NOMO-1 (cell line): ENCODE results near the gene STRIP1.

Experiments
- DNase-seq, 2 experiments: peaks; one replicate each; lab custom pipeline; 2025; ENCODE audit not compliant: unreplicated experiment in 2 of 2; lab: John Stamatoyannopoulos, UW

The STRIP1 gene

DNA sequence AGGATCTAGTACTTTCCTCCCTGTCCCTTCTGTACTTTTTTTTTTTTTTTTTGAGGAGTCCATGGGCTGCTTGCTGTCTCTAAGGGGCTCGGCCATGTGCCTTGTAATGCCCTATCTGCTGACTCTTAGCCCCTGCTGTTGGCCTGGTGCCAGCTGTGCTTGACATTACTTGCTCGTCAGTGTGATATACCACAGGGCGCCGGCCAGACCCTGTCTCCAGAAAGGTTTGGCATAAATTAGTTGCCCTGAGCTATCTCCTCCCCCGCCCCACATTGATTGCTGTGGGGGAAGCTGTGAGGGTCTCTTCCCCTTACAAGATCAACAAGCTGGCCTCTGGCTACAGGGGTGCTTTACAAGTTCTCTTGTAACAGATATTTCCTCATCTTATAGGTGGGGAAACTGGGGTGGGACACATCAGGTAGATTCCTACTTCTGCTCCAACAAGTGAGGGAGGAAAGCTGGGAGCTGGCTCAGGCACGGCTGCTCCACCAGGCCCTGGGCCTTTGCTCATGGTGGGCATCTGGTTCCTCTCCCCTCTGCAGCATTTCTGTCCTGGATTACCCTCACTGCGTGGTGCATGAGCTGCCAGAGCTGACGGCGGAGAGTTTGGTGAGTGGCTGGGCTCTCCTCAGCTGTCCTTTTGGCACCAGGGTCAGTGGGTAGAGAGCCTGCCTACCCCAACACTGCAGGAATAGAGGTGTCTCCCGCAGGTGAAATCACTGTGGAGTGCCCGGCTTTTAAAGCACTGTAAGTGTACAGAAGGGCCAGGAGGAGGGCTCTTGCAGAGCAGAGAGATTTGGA is 15.6 kb downstream of the STRIP1 start:
- no peak for DNase-seq

DNA sequence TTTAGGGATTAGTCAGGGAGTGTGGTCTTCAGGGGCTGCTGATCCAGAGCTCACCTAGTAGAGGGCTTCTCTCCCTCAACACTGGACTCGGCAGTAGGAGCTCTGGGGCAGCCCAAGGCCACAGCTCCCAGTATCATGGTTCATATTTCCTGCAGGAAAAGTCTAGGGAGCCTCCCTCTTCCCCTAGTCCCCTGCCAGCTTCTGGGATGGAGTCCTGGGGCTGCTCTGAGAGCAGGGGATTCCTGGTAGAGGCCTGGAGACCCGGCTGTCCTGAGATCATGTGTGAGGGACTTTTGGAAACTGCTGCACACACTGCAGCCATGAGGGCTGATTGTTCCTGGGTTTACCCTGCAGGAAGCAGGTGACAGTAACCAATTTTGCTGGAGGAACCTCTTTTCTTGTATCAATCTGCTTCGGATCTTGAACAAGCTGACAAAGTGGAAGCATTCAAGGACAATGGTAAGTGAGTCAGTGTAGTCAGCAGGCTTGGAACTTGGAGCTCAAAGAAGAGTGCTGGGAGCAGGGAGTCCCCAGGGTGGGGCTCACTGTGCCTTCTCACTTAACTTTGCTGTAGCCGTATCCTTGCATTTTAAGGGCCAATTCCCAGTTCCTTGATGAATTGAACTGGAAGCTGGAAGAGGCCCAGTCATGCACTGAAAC is 16.3 kb downstream of the STRIP1 start:
- DNase-seq = no peak

DNA sequence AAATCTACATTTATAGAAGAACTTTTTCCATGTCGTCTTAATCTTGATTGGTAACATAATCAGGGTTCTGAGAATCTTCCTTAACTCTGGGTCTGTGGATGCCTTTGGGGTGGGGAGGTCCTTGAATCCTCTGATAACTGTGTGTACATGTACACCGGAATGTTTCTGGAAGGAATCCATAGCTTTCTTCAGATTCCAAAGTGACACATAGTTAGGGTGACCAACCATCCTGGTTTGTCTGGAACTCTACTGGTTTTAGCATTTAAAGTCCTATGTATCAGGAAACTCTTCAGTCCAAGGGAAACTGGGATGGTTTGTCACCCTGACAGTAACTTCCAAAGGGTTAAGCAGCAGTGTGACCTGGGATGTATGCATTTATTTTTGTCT is 16.8 kb downstream of the STRIP1 start:
- DNase-seq = no peak

DNA sequence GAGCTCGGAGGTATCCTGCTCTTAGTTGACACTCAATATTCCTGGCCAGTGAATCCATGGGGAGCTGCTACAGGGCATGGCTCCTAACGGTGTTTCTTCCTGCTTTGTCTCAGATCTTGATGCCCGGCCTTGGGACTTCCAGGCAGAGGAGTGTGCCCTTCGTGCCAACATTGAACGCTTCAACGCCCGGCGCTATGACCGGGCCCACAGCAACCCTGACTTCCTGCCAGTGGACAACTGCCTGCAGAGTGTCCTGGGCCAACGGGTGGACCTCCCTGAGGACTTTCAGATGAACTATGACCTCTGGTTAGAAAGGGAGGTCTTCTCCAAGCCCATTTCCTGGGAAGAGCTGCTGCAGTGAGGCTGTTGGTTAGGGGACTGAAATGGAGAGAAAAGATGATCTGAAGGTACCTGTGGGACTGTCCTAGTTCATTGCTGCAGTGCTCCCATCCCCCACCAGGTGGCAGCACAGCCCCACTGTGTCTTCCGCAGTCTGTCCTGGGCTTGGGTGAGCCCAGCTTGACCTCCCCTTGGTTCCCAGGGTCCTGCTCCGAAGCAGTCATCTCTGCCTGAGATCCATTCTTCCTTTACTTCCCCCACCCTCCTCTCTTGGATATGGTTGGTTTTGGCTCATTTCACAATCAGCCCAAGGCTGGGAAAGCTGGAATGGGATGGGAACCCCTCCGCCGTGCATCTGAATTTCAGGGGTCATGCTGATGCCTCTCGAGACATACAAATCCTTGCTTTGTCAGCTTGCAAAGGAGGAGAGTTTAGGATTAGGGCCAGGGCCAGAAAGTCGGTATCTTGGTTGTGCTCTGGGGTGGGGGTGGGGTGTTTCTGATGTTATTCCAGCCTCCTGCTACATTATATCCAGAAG is 19.4 kb downstream of the STRIP1 start:
- DNase-seq = no peak

DNA sequence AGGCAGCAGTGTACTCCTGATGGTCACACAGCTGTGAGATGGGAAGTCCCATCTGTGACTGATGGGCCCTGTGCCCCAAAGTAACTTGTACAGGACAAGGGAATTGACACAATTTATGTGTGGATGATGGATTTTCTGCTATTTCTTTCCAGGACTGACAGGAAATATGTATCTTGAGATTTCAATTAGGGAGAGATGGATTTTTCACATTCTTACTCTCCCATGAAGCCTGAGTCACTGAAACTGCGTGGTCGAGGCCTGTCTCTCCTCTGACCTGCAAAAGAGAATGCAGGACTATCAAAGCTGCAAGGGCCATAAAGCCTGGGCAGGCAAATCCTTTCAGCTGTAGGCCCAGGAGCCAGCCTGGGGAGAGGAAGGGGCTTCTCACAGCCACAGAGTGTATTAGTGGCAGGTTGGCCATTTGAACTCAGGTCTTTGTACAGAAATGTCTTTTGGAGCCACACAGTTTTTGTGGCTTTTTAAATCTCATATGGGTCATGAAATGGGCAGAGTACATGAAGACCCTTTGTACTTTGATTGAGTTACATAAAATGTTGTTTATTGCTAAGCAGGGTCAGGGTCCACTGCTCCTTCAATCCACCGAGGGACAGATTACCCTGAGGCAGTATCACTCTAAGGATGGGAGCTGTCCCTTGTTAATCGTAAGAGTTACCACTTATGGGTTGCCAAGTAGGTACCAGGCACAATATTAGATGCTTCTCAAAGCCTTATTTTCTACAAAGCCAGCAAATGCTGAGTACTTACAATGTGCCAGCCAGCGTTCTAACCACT is 21.3 kb downstream of the STRIP1 start:
- no peak for DNase-seq

DNA sequence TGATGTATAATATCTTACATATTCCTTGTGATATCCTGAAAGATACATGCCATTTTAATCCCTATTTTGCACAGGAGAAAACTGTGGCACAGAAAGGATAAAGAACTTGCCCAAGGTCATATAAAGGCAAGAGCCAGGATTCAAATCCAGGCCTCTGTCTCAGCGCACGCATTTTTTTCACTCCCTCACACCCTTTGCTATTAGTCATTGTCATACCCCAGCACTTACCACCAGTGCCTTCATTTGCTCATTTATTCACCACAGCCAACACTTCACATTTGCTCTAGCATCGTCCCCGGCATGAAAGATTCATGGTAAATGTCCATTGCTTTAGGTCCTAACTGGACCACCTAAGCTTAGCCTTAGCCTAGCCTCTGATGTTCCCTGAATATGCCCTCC is 21.9 kb downstream of the STRIP1 start:
- no peak for DNase-seq

DNA sequence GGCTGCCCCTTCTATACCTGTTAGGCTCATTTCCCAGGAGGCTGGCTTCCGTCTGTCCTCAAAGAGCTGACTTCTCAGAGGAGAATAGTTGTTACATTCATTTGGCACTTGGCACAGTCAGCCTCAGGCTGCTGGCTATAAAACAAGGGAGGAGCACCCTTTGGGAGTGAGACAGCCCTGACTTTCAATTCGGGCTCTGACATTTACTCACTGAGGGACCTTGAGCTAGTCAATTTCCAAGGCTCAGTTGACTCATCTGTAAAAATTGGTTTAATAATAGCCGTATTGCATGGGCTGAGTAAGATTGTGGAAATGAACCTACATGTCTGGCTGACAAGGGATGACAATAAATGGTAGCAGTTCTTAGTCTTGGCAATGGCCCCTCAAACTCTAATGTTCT is 22.4 kb downstream of the STRIP1 start:
- DNase-seq = no peak

DNA sequence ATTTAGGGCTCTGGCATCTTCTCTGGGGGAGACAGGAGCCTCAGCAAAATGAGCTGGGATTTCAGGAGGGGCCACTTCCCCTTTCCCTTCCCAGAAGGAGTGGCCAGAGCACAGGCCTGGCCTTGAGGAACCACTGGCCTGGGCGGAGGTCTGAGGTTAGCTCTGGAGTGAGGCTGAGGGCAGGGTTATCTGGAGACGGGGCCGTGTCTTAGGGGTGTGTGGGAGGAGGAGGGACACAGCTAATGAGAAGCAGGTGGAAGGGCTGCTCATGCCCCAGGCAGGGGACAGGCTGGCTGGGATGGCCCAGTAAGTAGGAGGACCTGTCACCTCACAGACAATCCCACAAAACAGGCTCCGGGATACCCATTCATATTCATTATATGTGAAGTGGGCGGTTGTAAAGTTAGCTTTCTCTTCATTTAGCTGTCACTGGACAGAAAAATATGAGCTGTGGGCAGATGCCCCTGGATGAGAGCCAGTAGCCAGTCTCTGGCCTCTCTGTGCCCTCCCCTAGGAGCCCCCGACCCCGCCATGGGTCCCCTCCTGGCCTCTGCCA is 23.6 kb downstream of the STRIP1 start:
- no peak for DNase-seq

DNA sequence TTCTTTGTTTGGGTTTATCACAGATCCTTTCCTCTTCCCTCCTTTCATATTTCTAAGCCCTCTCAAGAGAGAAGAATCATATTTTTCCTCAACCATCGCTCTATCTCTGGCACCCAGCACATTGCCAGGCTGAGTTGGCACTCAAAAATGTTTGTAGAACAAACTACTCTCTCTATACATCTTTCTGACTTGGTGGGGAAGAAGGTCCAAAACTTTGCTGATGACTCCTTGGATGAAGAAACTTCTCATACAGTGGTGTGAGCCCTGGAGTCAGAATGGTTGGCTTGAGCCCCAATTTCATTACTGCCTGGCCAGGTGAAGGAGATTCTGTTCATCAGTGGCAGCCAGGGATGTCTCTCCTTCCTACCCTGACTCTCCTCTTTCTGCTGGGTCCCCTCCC is 24.2 kb downstream of the STRIP1 start:
- DNase-seq = no peak

DNA sequence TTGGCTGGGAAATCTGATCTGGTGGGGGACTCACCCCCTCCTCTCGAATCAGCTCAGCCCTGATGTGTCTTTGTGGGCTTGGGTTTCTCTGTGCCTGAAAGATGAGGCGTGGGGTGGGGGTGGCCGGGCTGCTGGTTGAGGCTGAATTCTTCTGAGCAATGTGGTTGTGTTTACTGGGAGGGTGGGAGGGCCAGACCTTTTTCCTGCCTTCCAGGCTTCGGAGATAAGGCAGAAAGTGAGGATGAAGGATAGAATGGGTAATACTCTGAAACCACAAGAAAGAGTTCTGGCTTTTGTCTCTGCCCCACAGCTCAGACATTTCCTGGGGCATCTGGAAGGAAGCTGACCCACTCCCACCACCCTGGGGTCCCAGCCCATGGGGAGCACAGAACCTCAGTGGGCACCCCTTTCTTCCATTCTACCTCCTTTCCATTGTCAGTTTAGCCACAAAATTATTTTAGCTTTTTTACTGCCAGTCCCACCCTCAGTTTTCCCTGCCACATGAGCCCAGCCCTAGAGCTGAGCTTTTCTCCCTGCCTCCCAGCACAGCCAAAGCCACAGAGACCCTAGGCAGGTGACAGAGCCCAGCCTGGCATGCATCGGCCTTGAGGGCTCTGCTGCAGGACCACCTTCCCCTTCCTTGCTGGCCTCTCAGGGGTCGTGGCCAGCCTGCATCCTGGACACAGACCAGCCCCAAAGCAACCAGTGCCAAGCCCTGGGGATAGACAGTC is 24.9 kb downstream of the STRIP1 start:
- no peak for DNase-seq

DNA sequence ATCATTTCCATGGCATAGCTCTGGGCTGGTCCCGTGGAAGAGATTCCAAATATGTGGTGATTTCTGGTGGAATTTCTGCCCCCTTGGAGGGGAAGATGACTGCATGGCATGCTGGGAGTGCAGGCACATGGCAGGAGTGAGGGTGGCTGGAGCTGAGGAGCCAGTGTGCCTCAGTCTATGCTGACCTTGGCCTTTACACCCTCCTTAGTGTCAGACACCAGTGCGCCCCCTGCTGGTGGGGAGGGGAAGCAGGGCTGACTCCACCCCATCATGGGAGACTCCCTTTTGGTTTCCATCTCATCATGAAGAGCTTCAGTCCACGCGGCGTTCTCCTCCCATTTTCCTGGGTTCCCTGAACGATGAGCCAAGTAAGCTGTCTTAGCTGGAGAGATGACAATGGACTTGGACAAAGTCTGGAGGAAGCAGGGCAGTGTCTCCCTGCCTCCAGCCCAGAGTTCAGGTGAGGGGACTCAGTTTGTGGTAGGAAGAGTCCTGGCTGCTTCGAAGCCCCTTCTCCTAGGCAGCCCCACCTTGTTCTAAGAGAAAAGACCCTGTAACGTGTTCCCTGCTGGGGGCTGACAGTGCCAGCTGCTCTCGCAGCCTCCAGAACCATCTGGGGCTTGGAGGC is 25.7 kb downstream of the STRIP1 start:
- peak; percentile 40 to 45 for DNase-seq

DNA sequence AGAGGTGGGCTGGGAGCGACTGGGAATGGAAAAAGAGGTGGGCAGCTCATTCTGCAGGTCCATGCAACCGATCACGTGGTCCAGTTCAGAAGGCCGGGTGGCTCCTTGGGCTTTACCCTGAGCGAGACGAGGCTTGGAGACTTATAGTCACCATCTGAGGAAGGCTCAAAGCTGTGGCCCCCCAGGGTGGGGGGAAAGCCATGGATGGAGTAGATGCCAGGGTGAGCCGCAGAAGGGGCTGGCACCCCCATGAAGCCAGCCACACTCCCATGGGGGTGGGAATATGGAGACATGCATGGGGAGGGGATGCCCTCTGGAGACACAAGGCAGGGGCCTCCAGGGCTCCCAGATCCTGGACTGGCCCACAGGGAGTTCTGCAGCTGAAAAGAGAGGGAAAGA is 26.2 kb downstream of the STRIP1 start:
- no peak for DNase-seq

DNA sequence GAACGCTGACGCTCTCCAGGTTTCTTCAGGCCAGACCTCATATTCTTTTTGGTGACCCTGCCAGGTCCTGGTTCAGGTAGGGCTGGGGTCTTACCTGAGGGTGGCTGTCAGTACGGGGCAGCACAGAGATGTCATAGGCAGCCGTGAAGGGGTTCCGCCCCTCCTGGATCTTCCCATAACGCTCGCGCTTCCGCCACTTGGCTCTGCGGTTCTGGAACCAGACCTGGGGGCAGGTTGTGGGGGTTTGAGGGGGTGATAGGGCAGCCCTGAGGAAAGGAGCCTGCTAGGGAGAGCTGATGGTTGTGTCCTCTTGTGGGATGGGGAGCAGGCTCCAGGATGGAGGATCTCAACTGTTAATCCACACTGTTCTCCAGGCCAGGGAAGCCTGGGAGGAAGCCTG is 26.9 kb downstream of the STRIP1 start:
- no peak for DNase-seq

DNA sequence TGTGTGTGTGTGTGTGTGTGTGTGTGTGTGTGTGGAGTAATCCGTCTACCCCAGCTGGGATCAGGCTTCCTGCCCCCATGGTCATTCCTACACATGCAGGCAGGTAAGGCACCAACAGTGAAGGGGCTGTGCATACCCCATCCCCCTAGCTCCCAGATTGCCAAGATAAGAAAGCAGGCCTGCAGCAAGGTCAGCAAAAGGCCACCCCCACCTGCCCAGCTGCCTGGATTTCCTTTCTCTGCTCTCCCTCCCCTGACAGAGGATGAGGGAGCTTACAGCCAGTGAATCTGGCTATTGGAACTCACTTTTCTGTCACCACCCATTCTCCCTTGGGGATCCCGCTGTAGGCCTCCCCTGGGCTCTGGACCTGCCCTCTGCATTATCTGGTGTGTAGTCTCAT is 28.2 kb downstream of the STRIP1 start:
- DNase-seq = no peak

DNA sequence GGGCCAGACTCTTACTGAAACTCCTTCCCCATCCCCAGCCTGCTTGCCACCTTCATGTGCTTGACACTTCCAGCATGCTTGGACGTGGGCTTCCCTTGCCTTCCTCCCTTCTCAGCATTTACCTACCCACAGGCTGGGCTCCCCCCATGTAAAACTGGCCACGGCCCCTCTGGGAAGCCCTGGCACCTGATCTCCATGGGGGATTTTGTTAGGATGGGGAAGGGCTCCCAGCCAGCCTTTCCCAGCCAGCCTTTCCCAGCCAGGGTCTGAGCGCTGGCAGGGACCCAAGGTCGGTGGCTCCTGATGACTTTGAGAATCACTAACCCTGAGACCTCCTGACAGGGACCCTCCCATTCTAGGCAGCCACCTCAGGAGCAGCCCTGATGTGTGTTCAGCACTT is 29.4 kb downstream of the STRIP1 start:
- no peak for DNase-seq

DNA sequence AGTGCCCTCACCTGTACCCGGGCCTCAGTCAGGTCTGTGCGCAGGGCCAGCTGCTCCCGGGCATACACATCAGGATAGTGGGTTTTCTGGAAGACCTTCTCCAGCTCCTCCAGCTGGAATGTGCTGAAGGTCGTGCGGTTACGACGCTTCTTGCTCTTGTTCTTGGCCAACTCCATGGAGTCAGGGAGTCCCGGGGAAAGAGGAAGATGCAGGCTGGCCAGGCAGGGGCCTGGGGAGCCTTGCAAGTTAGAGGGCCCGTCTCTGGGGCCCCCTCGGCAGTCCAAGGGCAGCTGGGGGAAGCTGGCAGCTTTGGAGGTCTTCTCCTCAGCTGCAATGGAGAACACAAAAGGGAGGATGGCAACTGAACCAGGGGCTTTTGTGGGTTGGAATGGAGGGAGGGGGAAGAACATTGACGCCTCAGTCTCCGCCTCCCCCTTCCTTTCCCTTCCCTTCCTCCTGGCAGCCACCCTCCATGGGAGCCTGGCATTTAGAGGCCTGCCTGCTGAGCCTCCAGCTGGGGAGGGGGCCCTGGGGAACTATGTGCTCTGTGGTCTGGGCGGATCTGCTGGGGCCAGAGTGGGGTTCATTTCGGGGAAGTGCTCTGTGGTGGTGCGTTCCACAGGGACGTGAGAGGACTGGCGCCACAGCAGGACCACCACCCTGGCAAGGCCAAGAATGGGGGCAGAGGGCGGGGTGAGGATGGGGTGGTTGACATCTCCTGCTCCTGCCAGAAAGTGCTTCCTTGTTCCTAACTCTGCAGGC is 30.3 kb downstream of the STRIP1 start:
- no peak for DNase-seq

DNA sequence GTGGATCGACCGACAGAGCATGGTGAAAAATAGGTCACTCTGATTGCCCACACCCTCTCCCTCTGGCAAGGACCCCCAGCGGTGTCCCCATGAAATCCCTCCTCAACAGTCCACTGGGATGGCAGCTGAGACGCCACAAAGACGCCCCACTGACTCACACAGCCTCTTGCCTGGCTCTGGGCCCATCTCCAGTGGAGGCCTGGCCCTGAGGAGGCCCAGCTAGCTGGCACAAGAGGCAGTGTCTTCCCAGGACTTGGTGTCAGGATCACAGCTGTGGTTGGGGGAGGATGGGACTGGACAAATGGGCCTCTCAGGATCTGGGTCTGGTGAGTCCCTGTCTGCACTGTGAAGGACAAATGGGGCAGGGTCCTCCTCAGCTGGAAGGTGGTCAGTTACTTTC is 31.4 kb downstream of the STRIP1 start:
- no peak for DNase-seq

DNA sequence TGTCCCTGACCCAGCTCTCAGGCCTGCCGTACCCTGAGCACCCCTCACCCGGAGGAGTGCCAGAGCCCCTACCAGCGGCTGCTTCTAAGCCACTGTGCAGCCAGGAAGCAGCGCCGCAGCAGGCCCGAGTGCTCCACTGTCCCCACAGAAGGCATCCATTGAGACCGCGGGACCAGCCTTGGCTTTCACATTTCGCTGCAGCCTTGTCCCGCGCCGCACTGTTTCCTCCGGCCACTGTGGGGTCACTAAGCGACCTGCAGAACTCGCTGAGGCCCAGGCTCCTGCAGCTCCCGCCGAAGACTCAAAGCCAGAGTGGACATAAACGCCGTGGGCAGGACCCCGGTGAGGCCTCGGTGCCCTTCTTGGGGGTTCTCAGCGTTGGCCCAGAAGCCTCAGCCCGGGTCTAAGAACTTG is 33.1 kb downstream of the STRIP1 start:
- no peak for DNase-seq
